22Rv1 (cell line): Measurements from ENCODE around the gene PPP1R13B.
"Not testable (repeated sequence)": the region's sequence is repeated elsewhere in the genome, so short reads cannot be mapped to it uniquely, and the experiment has no call there.

Experiments used
- ZFX ChIP-seq: fragments of 450-650 bp; IDR thresholded peaks from 2 replicates; pipeline ENCODE4 v1.6.1; 2017; ENCODE audit warnings: antibody characterized with exemption, borderline replicate concordance
- TF ChIP-seq, protein P1 (sequence below): fragments of 450-650 bp; IDR thresholded peaks from 2 replicates; pipeline ENCODE4 v1.5.1; 2017; ENCODE audit warnings: mild to moderate bottlenecking

DNA sequence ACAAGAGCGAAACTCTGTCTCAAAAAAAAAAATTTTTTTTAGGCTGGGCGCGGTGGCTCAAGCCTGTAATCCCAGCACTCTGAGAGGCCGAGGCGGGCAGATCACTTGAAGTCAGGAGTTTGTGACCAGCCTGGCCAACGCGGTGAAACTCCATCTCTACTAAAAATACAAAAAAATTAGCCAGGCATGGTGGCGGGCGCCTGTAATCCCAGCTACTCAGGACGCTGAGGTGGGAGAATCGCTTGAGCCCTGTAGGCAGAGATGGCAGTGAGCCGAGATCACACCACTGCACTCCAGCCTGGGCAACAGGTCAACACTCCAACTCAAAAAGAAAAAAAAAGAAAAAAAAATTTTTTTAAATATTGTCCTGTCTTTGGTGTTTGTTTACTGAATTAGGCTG lies 6.1 kb downstream of the PPP1R13B start:
- TF ChIP-seq, protein P1, sequence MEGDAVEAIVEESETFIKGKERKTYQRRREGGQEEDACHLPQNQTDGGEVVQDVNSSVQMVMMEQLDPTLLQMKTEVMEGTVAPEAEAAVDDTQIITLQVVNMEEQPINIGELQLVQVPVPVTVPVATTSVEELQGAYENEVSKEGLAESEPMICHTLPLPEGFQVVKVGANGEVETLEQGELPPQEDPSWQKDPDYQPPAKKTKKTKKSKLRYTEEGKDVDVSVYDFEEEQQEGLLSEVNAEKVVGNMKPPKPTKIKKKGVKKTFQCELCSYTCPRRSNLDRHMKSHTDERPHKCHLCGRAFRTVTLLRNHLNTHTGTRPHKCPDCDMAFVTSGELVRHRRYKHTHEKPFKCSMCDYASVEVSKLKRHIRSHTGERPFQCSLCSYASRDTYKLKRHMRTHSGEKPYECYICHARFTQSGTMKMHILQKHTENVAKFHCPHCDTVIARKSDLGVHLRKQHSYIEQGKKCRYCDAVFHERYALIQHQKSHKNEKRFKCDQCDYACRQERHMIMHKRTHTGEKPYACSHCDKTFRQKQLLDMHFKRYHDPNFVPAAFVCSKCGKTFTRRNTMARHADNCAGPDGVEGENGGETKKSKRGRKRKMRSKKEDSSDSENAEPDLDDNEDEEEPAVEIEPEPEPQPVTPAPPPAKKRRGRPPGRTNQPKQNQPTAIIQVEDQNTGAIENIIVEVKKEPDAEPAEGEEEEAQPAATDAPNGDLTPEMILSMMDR, result not testable (repeated sequence)
- TF ChIP-seq ZFX, result not testable (repeated sequence)
